HFF-Myc (cell line): ENCODE measurements around the gene NTMT2.
"Not testable (repeated sequence)": the region's sequence is repeated elsewhere in the genome, so short reads cannot be mapped to it uniquely, and the experiment has no call there.

Source experiments
- DNase-seq: peaks from one replicate; pipeline ENCODE4 v3.0.0-alpha.2; 2011; ENCODE audit warnings: low read depth; ENCODE audit errors: extremely low read depth
- H3K4me3 ChIP-seq: replicated peaks from 2 replicates; pipeline ENCODE4 v1.5.1; 2011; ENCODE audit warnings: low read depth, mild to moderate bottlenecking, control low read depth, low read length
- TF ChIP-seq, protein P1 (sequence below): IDR thresholded peaks from 2 replicates; pipeline ENCODE4 v1.5.1; 2012; ENCODE audit warnings: mild to moderate bottlenecking, low read depth, low read length, control low read depth; ENCODE audit errors: missing control alignments

NTMT2 gene

DNA sequence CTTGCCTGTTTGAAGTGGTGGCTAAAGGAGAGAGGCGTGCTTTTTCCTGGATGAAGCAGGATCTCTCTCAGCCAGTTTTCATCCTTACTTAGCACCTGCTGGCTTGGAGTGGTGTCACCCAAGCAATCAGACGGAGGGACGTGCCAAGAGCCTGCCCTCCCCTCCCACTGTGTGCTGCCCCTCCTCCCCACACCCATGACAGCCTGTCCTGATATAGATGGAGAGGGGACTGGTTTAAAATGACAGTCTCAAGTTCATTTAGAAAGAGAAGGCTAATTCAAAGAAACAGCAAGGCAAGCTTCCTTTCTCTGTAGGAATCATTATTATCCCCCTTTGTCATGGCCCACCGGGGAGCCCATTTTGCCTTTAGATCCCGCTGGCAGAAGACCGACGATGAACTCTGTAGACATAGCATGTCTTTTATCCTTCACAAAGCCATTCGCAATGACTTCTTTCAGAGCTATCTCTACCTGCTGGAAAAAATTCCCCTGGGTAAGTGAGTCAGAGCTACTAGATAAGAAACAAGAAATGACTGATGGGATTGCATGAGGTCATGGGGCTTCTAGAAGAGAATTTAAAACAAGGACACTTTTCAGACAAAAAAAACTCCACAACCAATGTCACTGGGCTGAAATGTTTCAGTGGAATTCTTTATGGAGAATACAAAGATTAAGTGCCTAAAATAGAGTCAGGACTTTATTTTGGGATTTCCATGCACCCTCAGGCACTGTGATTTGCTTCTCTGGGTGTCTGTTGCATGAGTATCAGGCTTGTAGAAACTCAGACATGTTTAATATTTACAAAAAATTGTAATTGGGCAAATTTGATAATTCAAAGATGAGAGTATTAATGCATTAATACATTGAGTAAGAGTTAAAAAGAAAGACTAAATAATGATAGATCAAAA is at the start of gene NTMT2:
NTMT2 (plus strand) TSS at position 190 of the 907 bp plus-strand sequence; CDS start at position 339, 149 bp downstream.
- TF ChIP-seq, protein P1, sequence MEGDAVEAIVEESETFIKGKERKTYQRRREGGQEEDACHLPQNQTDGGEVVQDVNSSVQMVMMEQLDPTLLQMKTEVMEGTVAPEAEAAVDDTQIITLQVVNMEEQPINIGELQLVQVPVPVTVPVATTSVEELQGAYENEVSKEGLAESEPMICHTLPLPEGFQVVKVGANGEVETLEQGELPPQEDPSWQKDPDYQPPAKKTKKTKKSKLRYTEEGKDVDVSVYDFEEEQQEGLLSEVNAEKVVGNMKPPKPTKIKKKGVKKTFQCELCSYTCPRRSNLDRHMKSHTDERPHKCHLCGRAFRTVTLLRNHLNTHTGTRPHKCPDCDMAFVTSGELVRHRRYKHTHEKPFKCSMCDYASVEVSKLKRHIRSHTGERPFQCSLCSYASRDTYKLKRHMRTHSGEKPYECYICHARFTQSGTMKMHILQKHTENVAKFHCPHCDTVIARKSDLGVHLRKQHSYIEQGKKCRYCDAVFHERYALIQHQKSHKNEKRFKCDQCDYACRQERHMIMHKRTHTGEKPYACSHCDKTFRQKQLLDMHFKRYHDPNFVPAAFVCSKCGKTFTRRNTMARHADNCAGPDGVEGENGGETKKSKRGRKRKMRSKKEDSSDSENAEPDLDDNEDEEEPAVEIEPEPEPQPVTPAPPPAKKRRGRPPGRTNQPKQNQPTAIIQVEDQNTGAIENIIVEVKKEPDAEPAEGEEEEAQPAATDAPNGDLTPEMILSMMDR = no peak
- no peak within 1 kb of the TSS for H3K4me3 ChIP-seq
- no peak for DNase-seq

DNA sequence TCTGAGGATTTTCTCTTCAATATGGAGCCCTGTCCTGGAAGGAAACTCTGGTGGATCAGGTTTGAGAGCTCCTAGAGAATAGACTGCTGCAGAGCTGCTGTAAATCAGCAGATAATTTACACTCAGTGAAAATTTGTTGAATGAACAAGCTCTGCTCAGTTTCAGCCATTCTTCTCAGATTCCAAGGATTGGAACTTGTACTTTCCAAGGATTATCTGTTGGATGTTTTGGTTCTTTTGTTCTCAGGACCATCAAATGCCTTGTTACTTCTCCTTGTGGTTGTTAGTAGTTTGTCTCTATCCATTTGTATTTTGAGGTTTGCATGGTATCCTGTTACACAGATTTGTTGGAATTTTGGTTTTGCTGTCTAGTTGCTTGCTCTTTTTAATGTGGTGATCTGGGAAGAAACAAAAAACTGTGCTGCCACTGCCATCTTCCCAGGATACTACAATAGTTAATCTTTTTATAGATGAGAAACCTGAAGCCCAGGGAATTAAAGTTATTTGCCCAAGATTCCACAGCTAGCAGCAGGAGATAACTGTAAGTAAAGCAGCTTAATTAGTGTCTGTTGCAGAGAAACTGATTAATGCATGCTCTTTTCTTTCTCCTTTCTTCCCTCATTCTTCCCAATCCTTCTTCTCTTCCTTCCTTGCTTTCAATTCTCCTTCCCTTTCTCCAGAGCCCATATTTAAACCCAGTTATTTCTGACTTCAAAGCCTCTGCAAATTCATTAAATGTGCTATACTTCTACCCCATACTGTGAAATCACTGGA is 49.6 kb upstream of the NTMT2 start:
- H3K4me3 ChIP-seq = no peak overlapping the region
- no peak for DNase-seq
- TF ChIP-seq, protein P1 = no peak

DNA sequence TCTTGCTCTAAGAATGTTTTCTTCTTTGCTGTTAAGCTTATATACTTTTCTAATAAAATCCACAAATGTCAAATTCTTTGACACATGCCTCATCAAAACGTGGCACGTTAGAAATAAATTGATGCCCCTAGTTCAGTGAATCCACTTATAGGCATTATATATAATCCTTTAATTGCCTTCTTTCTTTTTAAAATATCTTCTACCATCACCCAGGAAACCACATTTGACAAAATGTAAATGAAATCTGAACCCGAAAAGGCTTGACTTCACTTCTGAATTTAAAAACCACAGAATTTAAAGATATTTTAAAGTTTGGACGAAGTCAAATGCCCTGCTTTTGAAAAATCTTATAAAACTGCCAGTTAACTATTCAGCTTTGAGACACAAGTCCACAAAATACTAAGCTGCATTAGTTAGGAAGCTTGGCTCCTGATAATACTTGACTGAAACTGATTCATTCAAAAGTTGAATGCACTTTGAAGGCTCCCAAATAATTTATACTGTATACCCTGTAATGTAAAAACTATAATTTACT is 48.9 kb upstream of the NTMT2 start:
- TF ChIP-seq, protein P1 = no peak
- no peak for DNase-seq
- no peak overlapping the region for H3K4me3 ChIP-seq

DNA sequence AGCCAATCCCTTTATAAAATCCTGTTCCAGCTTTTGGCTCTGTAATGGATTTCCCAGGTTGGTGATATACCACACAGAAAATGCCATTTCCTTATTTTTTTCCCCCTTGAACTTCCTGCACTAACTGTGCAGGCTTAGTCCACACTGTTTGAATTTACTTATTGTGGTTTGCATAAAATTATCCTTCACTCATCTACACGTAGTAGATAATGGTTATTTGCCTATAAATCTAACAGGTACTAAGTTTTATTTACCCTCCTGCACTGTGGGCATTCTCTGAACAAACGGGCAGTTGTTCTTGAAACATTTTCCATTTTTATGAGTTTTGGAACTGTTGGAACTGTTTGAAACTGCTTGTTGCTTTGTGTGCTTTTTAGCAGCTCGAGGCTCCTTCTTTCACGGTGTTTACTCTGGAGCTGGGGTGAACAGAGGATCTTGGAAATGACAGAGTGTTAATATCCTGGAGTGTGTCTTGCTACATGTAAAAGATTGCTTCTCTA is 48.3 kb upstream of the NTMT2 start:
- DNase-seq = no peak
- H3K4me3 ChIP-seq = no peak overlapping the region
- TF ChIP-seq, protein P1 = no peak

DNA sequence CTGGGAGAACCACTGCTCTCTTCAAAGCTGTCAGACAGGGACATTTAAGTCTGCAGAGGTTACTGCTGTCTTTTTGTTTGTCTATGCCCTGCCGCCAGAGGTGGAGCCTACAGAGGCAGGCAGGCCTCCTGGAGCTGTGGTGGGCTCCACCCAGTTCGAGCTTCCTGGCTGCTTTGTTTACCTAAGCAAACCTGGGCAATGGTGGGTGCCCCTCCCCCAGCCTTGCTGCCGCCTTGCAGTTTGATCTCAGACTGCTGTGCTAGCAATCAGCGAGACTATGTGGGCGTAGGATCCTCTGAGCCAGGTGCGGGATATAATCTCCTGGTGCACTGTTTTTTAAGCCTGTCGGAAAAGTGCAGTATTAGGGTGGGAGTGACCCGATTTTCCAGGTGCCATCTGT is 32.6 kb upstream of the NTMT2 start:
- not testable (repeated sequence) for DNase-seq, H3K4me3 ChIP-seq

DNA sequence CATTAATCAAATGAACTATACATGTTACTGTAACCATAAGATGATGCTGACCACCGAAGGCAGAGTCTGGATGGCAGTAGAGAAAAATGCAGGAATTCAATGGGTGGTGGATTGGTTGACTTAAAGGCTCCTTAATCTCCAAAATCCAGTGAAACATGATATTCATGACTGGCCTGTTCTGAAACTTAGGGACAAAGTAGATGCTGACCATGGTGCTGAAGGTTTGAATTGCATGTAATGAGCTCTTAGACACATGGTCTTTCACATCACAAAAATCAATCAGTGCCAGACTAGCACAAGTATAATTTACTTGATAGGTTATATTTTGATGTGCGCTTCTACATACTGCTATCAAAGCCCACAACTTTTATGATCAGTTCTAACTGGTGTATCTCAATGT is 30.9 kb upstream of the NTMT2 start:
- H3K4me3 ChIP-seq = no peak overlapping the region
- DNase-seq = peak; percentile 38
- TF ChIP-seq, protein P1 = no peak

DNA sequence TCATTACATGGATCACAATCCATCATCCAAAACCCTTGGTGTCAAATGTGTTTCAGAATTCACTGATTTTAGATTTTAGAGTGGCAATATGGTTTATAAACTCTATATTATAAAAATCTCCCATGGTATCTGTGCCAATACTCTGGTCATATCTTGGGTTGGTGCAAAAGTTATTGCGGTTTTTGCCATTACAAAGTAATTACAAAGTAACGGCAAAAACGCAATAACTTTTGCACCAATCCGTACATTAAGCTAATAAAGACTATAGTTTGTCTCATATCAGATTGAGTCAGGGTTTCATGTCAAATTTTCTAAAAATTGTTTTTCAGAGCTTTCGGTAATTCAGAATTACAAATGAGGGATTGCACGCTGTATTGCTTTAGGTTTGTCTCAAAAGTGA is 23.4 kb upstream of the NTMT2 start:
- H3K4me3 ChIP-seq = no peak overlapping the region
- no peak for DNase-seq
- TF ChIP-seq, protein P1 = no peak
